ENCODE data around the gene XCR1. TPM values are rescaled to one million over a fixed set of nuclear protein-coding genes. Genes with fewer than 3 reads are reported as not detected.

Gene XCR1
- total and polyA plus RNA-seq, 2 donors (not counting 1 experiment from before 2014, with no cell fraction given): 0.01 TPM; not detected in 1

GRCh38 chr3:46010519-46011113, 16.7 kb downstream of the XCR1 start:
- Mint-ChIP-seq H3K9me3 (ENCODE audit: insufficient read depth) (no peaks in the 10 kb centered on the region), H3K27ac (no peak overlapping the region), H3K4me1 (no peaks in the 10 kb centered on the region), H3K4me3 (no peak overlapping the region), H3K27me3 (peaks cover 3% of the 10 kb centered on the region)
- intact Hi-C loops (cut with micrococcal nuclease): no loop called here
- no peak for TF ChIP-seq EZH2 (IDR thresholded peaks at IDR 0.05; ENCODE audit: borderline replicate concordance, insufficient read depth, low read depth, low read length, poor library complexity, severe bottlenecking)
- Histone ChIP-seq H3K4me3 (ENCODE audit: control extremely low read depth in 1 of 5, extremely low read depth in 1 of 5, insufficient read depth in 1 of 5, low read depth in 2 of 5, low read length in 4 of 5) (no peak overlapping the region), H3K79me2 (ENCODE audit: control insufficient read depth, insufficient read depth, low read length) (no peaks in the 10 kb centered on the region), H3K9ac (ENCODE audit: low read length) (no peak overlapping the region), H3K27me3 (replicated peaks in 1 of 4; ENCODE audit: control extremely low read depth in 1 of 4, control insufficient read depth in 3 of 4, insufficient read depth in 4 of 4, low read length in 3 of 4) (peaks cover 0 to 5% (median 2%) of the 10 kb centered on the region in 4 experiments), H3K36me3 (replicated peaks in 1 of 2; ENCODE audit: control extremely low read depth in 1 of 2, control insufficient read depth in 1 of 2, extremely low read depth in 1 of 2, insufficient read depth in 2 of 2, low read length in 1 of 2) (no peaks in the 10 kb centered on the region), H2AFZ (ENCODE audit: insufficient read depth, low read depth, low read length, poor library complexity, severe bottlenecking) (no peak overlapping the region), H4K20me1 (ENCODE audit: control insufficient read depth, insufficient read depth, low read length, poor library complexity, severe bottlenecking) (no peaks in the 10 kb centered on the region), H3K27ac (ENCODE audit: low read length in 2 of 2) (no peak overlapping the region), H3K4me1 (ENCODE audit: control insufficient read depth in 2 of 2, insufficient read depth in 2 of 2, low read length in 2 of 2) (no peaks in the 10 kb centered on the region), H3K4me2 (replicated peaks; ENCODE audit: low read depth, low read length, poor library complexity, severe bottlenecking) (no peak overlapping the region), H3K9me3 (ENCODE audit: control extremely low read depth in 1 of 3, control insufficient read depth in 2 of 3, insufficient read depth in 1 of 3, low read length in 2 of 3) (no peaks in the 10 kb centered on the region)
- ATAC-seq (ENCODE audit: low read depth): no peak
- ChIA-PET POLR2A (no interaction called here), CTCF (interaction anchor here (1.1 kb wide), 2 partner anchors 21 to 72 kb away, joined by 3 to 4 read pairs; no protein-coding TSS in a partner anchor)
- no peak for DNase-seq
- no CpG with 5 or more reads among the region's 2 CpGs for WGBS (ENCODE audit: insufficient coverage)

DNA sequence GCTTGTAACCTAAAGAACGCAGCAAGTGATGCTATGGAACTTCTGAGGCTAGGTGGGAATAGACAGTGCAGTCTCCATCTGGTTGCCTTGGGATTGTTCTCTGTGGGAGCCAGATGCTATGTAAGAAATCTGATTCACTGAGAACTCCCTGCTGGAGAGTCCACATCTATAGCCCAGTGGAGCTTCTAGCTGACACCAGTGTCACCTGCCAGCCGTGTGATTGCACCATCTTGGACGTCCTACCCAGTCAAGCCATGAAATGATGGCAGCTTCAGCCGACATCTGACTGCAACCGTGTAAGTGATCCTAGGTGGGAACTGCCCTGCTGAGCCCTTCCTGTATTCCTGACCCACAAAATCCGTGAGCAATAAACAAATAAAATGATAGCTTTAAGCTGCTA, 19.2 kb downstream of the XCR1 start:
- H3K79me2 ChIP-seq (ENCODE audit: control insufficient read depth, insufficient read depth, low read length): no peaks in the 10 kb centered on the region
- H3K9me3 ChIP-seq (ENCODE audit: control extremely low read depth in 1 of 3, control insufficient read depth in 2 of 3, insufficient read depth in 1 of 3, low read length in 2 of 3): no peaks in the 10 kb centered on the region
- DNase-seq (no peak), ATAC-seq (ENCODE audit: low read depth) (no peak)
- H2AFZ ChIP-seq (ENCODE audit: insufficient read depth, low read depth, low read length, poor library complexity, severe bottlenecking): no peak overlapping the region
- H4K20me1 ChIP-seq (ENCODE audit: control insufficient read depth, insufficient read depth, low read length, poor library complexity, severe bottlenecking): no peaks in the 10 kb centered on the region
- WGBS (ENCODE audit: insufficient coverage): 96% methylated on average over 3 of the region's 6 CpGs
- CTCF ChIA-PET: no interaction called here
- no peak overlapping the region for H3K27ac ChIP-seq (ENCODE audit: low read length in 2 of 2)
- no peaks in the 10 kb centered on the region for H3K27me3 Mint-ChIP-seq
- H3K27ac Mint-ChIP-seq: no peak overlapping the region
- H3K4me3 Mint-ChIP-seq: no peak overlapping the region
- no peak overlapping the region for H3K4me3 ChIP-seq (ENCODE audit: control extremely low read depth in 1 of 5, extremely low read depth in 1 of 5, insufficient read depth in 1 of 5, low read depth in 2 of 5, low read length in 4 of 5)
- intact Hi-C loops (cut with micrococcal nuclease): no loop called here
- H3K36me3 ChIP-seq (replicated peaks in 1 of 2; ENCODE audit: control extremely low read depth in 1 of 2, control insufficient read depth in 1 of 2, extremely low read depth in 1 of 2, insufficient read depth in 2 of 2, low read length in 1 of 2): no peaks in the 10 kb centered on the region
- POLR2A ChIA-PET: no interaction called here
- no peaks in the 10 kb centered on the region for H3K9me3 Mint-ChIP-seq (ENCODE audit: insufficient read depth)
- no peak for TF ChIP-seq EZH2 (IDR thresholded peaks at IDR 0.05; ENCODE audit: borderline replicate concordance, insufficient read depth, low read depth, low read length, poor library complexity, severe bottlenecking)
- TF ChIP-seq, protein P1, sequence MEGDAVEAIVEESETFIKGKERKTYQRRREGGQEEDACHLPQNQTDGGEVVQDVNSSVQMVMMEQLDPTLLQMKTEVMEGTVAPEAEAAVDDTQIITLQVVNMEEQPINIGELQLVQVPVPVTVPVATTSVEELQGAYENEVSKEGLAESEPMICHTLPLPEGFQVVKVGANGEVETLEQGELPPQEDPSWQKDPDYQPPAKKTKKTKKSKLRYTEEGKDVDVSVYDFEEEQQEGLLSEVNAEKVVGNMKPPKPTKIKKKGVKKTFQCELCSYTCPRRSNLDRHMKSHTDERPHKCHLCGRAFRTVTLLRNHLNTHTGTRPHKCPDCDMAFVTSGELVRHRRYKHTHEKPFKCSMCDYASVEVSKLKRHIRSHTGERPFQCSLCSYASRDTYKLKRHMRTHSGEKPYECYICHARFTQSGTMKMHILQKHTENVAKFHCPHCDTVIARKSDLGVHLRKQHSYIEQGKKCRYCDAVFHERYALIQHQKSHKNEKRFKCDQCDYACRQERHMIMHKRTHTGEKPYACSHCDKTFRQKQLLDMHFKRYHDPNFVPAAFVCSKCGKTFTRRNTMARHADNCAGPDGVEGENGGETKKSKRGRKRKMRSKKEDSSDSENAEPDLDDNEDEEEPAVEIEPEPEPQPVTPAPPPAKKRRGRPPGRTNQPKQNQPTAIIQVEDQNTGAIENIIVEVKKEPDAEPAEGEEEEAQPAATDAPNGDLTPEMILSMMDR (IDR thresholded peaks at IDR 0.05): no peak
- no peak overlapping the region for H3K9ac ChIP-seq (ENCODE audit: low read length)
- H3K4me1 Mint-ChIP-seq: no peaks in the 10 kb centered on the region
- H3K4me2 ChIP-seq (replicated peaks; ENCODE audit: low read depth, low read length, poor library complexity, severe bottlenecking): no peak overlapping the region
- peaks cover 0 to 5% (median 0%) of the 10 kb centered on the region in 4 experiments for H3K27me3 ChIP-seq (replicated peaks in 1 of 4; ENCODE audit: control extremely low read depth in 1 of 4, control insufficient read depth in 3 of 4, insufficient read depth in 4 of 4, low read length in 3 of 4)
- H3K4me1 ChIP-seq (ENCODE audit: control insufficient read depth in 2 of 2, insufficient read depth in 2 of 2, low read length in 2 of 2): no peaks in the 10 kb centered on the region

All from B cell (primary cell).